Measurements from ENCODE around the gene NOL4L.

GRCh38 chr20:32433311-32434021 is 151.7 kb downstream of the NOL4L start:
- TF ChIP-seq CTCF (IDR thresholded peaks at IDR 0.05), result no peak
- no peak for TF ChIP-seq POLR2A (IDR thresholded peaks at IDR 0.05)
